Astrocyte (in vitro differentiated cells and primary cell): ENCODE measurements around the gene NSUN6. TPM values are rescaled to one million over a fixed set of nuclear protein-coding genes. Genes with fewer than 3 reads are reported as not detected.
"Not testable (repeated sequence)": the region's sequence is repeated elsewhere in the genome, so short reads cannot be mapped to it uniquely, and the experiment has no call there.

Experiments used
- DNase-seq: peaks from one replicate; pipeline ENCODE4 v3.0.0-alpha.2; 2010; ENCODE audit warnings: low read depth
- FAIRE-seq: peaks from 2 replicates; lab custom pipeline; 2011; peaks lifted over from hg19 to GRCh38; lab: Jason Lieb, UNC
- H2AFZ ChIP-seq: 2 replicates; pipeline ENCODE4 v1.6.0; 2012; ENCODE audit warnings: low read depth, low read length, inconsistent platforms
- H3K27ac ChIP-seq: 2 replicates; pipeline ENCODE4 v1.5.1; 2011; ENCODE audit warnings: low read depth, low read length, inconsistent platforms
- H3K27me3 ChIP-seq: 2 replicates; pipeline ENCODE4 v1.6.0; 2011; ENCODE audit warnings: low read length, inconsistent platforms; ENCODE audit not compliant: insufficient read depth
- H3K36me3 ChIP-seq: 2 replicates; pipeline ENCODE4 v1.5.1; 2011; ENCODE audit warnings: low read length, inconsistent platforms; ENCODE audit not compliant: insufficient read depth
- H3K4me1 ChIP-seq: 2 replicates; pipeline ENCODE4 v1.5.1; 2011; ENCODE audit warnings: low read length, inconsistent platforms; ENCODE audit not compliant: insufficient read depth
- H3K4me2 ChIP-seq: 2 replicates; pipeline ENCODE4 v1.6.0; 2012; ENCODE audit warnings: low read length, inconsistent platforms
- H3K4me3 ChIP-seq: 2 replicates; pipeline ENCODE4 v1.5.1; 2011; ENCODE audit warnings: low read depth, mild to moderate bottlenecking, low read length, inconsistent platforms; ENCODE audit not compliant: insufficient read depth
- H3K79me2 ChIP-seq: 2 replicates; pipeline ENCODE4 v1.6.0; 2012; ENCODE audit warnings: mild to moderate bottlenecking, low read length, inconsistent platforms; ENCODE audit not compliant: insufficient read depth
- H3K9ac ChIP-seq: 2 replicates; pipeline ENCODE4 v1.6.0; 2012; ENCODE audit warnings: mild to moderate bottlenecking, low read length, inconsistent platforms
- H3K9me3 ChIP-seq: 2 replicates; pipeline ENCODE4 v1.5.1; 2012; ENCODE audit warnings: low read depth, mild to moderate bottlenecking, low read length, inconsistent platforms; ENCODE audit not compliant: insufficient read depth
- H4K20me1 ChIP-seq: 2 replicates; pipeline ENCODE4 v1.6.0; 2012; ENCODE audit warnings: low read length, inconsistent platforms; ENCODE audit not compliant: insufficient read depth
- H3K27ac Mint-ChIP-seq: one replicate; pipeline ENCODE4 v1.8.0; 2021; ENCODE audit warnings: mild to moderate bottlenecking, mixed read lengths; ENCODE audit not compliant: unreplicated experiment
- H3K27me3 Mint-ChIP-seq: one replicate; pipeline ENCODE4 v1.8.0; 2021; ENCODE audit warnings: low read depth, mixed read lengths; ENCODE audit not compliant: unreplicated experiment
- H3K36me3 Mint-ChIP-seq: one replicate; pipeline ENCODE4 v1.8.0; 2021; ENCODE audit warnings: low read depth, mixed read lengths; ENCODE audit not compliant: unreplicated experiment
- H3K4me1 Mint-ChIP-seq: one replicate; pipeline ENCODE4 v1.8.0; 2021; ENCODE audit warnings: low read depth, mixed read lengths; ENCODE audit not compliant: unreplicated experiment
- H3K4me3 Mint-ChIP-seq: one replicate; pipeline ENCODE4 v1.8.0; 2021; ENCODE audit warnings: mild to moderate bottlenecking, moderate library complexity, mixed read lengths; ENCODE audit not compliant: unreplicated experiment
- H3K9me3 Mint-ChIP-seq: one replicate; pipeline ENCODE4 v1.8.0; 2021; ENCODE audit warnings: mild to moderate bottlenecking, mixed read lengths; ENCODE audit not compliant: unreplicated experiment
- CTCF ChIP-seq: IDR thresholded peaks from 2 replicates; pipeline ENCODE4 v1.5.1; 2011; ENCODE audit warnings: low read depth, mild to moderate bottlenecking, inconsistent platforms, low read length, moderate library complexity; ENCODE audit not compliant: insufficient read depth
- EZH2 ChIP-seq: IDR thresholded peaks from 2 replicates; pipeline ENCODE4 v1.6.1; 2012; ENCODE audit warnings: mild to moderate bottlenecking, low read length, inconsistent platforms; ENCODE audit not compliant: insufficient read depth
- total RNA-seq: library from RNA; stranded (reverse); gene quantifications from 2 replicates; pipeline ENCODE4 v1.2.1, GENCODE V29; 2021

NSUN6 gene
- total RNA-seq, 1 donor from 2014 or later: 7.3 TPM

- no peaks in the 10 kb centered on the region for H3K36me3 ChIP-seq
- no peak overlapping the region for H2AFZ ChIP-seq
- TF ChIP-seq CTCF (no peak), EZH2 (no peak)
- no peak overlapping the region for H3K27ac ChIP-seq
- DNase-seq (no peak), FAIRE-seq (no peak)
- H3K79me2 ChIP-seq: no peaks in the 10 kb centered on the region
- no peaks in the 10 kb centered on the region for H3K27me3 ChIP-seq
- H4K20me1 ChIP-seq: no peaks in the 10 kb centered on the region
- H3K4me2 ChIP-seq: no peak overlapping the region
- H3K4me3 Mint-ChIP-seq: no peak overlapping the region
- H3K4me1 ChIP-seq: no peaks in the 10 kb centered on the region
- H3K4me1 Mint-ChIP-seq: no peaks in the 10 kb centered on the region
- no peak overlapping the region for H3K9ac ChIP-seq
- peaks cover 2% of the 10 kb centered on the region for H3K9me3 Mint-ChIP-seq
- no peaks in the 10 kb centered on the region for H3K27me3 Mint-ChIP-seq
- peaks cover 5% of the 10 kb centered on the region for H3K36me3 Mint-ChIP-seq
- H3K9me3 ChIP-seq: no peaks in the 10 kb centered on the region
- no peak overlapping the region for H3K4me3 ChIP-seq
- no peak overlapping the region for H3K27ac Mint-ChIP-seq
These were observed 56.7 kb downstream of the NSUN6 start for GRCh38 chr10:18594574-18595156.

- H4K20me1 ChIP-seq, H3K4me1 ChIP-seq, H3K27me3 ChIP-seq, H3K4me1 Mint-ChIP-seq, H3K27ac ChIP-seq, H3K9me3 ChIP-seq, H3K9me3 Mint-ChIP-seq, H3K4me2 ChIP-seq, H3K27me3 Mint-ChIP-seq, H3K79me2 ChIP-seq, H3K9ac ChIP-seq, H3K4me3 ChIP-seq, H3K27ac Mint-ChIP-seq, DNase-seq, FAIRE-seq, H3K36me3 ChIP-seq, H2AFZ ChIP-seq, H3K4me3 Mint-ChIP-seq: not testable (repeated sequence)
- H3K36me3 Mint-ChIP-seq: peaks cover 12% of the 10 kb centered on the region
These were observed 60.2 kb downstream of the NSUN6 start for GRCh38 chr10:18591141-18591540.

DNA sequence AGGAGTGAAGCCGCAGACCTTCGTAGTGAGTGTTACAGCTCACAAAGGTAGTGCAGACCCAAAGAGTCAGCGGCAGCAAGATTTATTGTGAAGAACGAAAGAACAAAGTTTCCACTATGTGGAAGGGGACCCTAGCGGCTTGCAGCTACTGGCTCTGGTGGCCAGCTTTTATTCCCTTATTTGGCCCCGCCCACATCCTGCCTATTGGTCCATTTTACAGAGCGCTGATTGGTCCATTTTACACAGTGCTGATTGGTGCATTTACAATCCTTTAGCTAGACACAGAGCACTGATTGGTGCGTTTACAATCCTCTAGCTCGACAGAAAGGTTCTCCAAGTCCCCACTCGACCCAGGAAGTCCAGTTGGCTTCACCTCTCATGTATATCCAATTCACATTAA is 64.8 kb downstream of the NSUN6 start:
- not testable (repeated sequence) for H3K9me3 Mint-ChIP-seq, H4K20me1 ChIP-seq, H3K36me3 ChIP-seq, H3K4me3 ChIP-seq, H3K79me2 ChIP-seq, H3K9ac ChIP-seq, H3K4me2 ChIP-seq, FAIRE-seq, H2AFZ ChIP-seq, H3K9me3 ChIP-seq, H3K27me3 ChIP-seq, H3K4me3 Mint-ChIP-seq, DNase-seq, H3K27ac Mint-ChIP-seq, H3K27ac ChIP-seq, H3K27me3 Mint-ChIP-seq, H3K4me1 ChIP-seq
- Mint-ChIP-seq H3K36me3 (peaks cover 21% of the 10 kb centered on the region), H3K4me1 (peaks cover 16% of the 10 kb centered on the region)
